IPS-15b (cell line): ENCODE measurements around the gene PRRC2B.

ENCODE experiments used
- H3K27me3 ChIP-seq: one replicate; pipeline ENCODE4 v1.6.1; 2013; ENCODE audit warnings: low read length; ENCODE audit not compliant: control insufficient read depth, insufficient read depth
- H3K36me3 ChIP-seq: one replicate; pipeline ENCODE4 v1.6.1; 2013; ENCODE audit warnings: low read length; ENCODE audit not compliant: control insufficient read depth, insufficient read depth
- H3K4me1 ChIP-seq: one replicate; pipeline ENCODE4 v1.6.1; 2013; ENCODE audit warnings: mild to moderate bottlenecking, low read length; ENCODE audit not compliant: control insufficient read depth, insufficient read depth
- H3K4me3 ChIP-seq: one replicate; pipeline ENCODE4 v1.5.1; 2013; ENCODE audit warnings: low read depth, low read length
- H3K9ac ChIP-seq: one replicate; pipeline ENCODE4 v1.6.1; 2013; ENCODE audit warnings: low read depth, mild to moderate bottlenecking, low read length
- H3K9me3 ChIP-seq: one replicate; pipeline ENCODE4 v1.6.1; 2013; ENCODE audit warnings: mild to moderate bottlenecking, low read length; ENCODE audit not compliant: control insufficient read depth, insufficient read depth

PRRC2B gene

DNA sequence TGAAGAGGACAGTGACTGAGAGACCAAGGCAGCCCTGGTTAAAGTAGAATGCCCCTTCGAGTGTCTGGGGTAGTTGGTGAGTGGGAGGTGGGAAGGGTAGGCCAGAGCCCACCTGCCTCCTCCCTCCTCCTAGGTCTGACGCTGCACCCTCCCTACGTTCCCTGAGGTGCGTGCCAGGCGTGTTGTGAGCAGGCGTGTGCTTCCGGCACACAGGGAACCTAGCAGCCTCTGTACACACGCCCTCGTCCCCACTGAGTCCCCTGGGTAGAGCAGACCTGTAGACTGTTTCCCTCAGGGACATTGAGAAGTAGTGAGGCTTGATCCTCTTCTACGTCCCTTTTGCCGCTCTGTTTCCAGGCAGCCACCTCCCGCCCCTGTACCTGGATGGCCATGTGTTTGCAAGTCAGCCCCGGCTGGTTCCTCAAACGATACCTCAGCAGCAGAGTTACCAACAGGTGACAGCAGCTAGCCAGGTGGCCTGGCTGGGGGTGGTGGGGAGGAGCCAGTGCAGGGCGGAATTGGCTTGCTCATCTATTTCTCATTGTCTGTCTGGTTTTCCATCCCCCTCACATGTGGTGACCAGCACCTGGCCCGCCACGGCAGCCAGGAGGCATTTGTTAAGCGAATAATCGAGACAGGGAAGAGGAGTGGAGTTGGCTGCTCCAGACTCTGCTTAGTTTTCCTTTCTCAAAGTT lies 92.0 kb downstream of the PRRC2B start:
- Histone ChIP-seq H3K4me3 (no peak overlapping the region), H3K9ac (no peak overlapping the region), H3K36me3 (peaks cover 95% of the 10 kb centered on the region)

GRCh38 chr9:131487001-131487400 lies 93.1 kb downstream of the PRRC2B start:
- Histone ChIP-seq H3K9ac (no peak overlapping the region), H3K36me3 (peaks cover 98% of the 10 kb centered on the region), H3K4me1 (no peaks in the 10 kb centered on the region)

More for the DNA sequence above, 92.0 kb downstream of the PRRC2B start:
- H3K9me3 ChIP-seq: no peaks in the 10 kb centered on the region
- H3K4me1 ChIP-seq: no peaks in the 10 kb centered on the region
- no peaks in the 10 kb centered on the region for H3K27me3 ChIP-seq

DNA sequence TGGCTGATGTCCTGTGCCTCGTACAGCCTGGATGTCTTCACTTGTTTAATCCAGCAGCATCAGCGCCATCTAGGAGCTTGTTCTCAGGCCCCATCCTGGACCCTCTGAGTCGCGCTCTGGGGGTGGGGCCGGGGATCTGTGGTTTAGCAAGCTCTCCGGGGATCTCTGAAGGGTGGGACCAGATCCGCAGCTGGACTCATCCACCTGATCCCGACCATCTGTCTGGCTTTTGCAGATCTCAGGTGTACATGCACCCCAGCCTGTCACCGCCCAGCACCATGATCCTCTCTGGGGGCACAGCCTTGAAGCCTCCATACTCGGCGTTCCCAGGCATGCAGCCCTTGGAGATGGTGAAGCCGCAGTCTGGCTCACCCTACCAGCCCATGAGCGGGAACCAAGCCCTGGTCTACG lies 93.7 kb downstream of the PRRC2B start:
- Histone ChIP-seq H3K27me3 (no peaks in the 10 kb centered on the region), H3K9me3 (no peaks in the 10 kb centered on the region), H3K4me1 (no peaks in the 10 kb centered on the region), H3K4me3 (no peak overlapping the region), H3K36me3 (peaks cover 98% of the 10 kb centered on the region), H3K9ac (no peak overlapping the region)

More at GRCh38 chr9:131487001-131487400, 93.1 kb downstream of the PRRC2B start:
- no peak overlapping the region for H3K4me3 ChIP-seq
- no peaks in the 10 kb centered on the region for H3K9me3 ChIP-seq
- H3K27me3 ChIP-seq: no peaks in the 10 kb centered on the region

- no peaks in the 10 kb centered on the region for H3K4me1 ChIP-seq
- H3K27me3 ChIP-seq: no peaks in the 10 kb centered on the region
- H3K36me3 ChIP-seq: peaks cover 98% of the 10 kb centered on the region
- H3K9ac ChIP-seq: no peak overlapping the region
- H3K4me3 ChIP-seq: no peak overlapping the region
- no peaks in the 10 kb centered on the region for H3K9me3 ChIP-seq
These were observed 96.6 kb downstream of the PRRC2B start for GRCh38 chr9:131490514-131490913.

DNA sequence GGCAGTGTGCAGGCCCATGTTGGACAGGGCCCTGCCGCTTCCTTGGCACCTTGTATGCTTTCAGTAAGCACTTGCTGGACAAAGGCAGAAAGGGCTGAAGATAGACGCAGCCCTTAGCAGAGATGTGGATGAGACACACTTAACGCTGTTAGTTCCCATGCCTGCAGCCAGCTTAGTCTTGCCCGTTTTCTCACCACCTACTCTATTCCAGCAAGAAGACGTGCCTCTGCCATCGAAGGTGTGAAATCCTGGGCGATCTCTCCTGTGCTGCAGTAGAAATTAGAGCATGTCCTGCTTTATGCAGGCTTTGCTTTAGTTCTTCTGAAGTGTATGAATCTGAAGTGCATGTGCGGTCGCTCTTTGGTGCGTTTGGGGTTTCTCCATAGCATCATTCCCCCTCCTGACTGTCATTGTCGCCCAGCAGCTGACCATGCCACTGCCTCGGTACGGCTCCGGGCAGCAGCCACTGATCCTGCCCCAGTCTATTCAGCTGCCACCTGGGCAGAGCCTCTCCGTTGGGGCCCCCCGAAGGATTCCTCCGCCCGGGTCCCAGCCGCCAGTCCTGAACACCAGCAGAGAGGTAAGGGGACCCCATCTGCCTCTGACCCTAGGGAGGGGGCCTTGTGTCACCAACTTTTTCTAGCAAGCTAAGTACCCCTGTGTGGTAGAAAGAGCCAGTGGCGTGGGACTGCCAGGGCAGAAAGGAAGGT lies 97.3 kb downstream of the PRRC2B start:
- Histone ChIP-seq H3K9ac (no peak overlapping the region), H3K27me3 (no peaks in the 10 kb centered on the region), H3K9me3 (no peaks in the 10 kb centered on the region), H3K4me3 (no peak overlapping the region), H3K36me3 (peaks cover 97% of the 10 kb centered on the region), H3K4me1 (no peaks in the 10 kb centered on the region)

- H3K9ac ChIP-seq: no peak overlapping the region
- no peak overlapping the region for H3K4me3 ChIP-seq
- no peaks in the 10 kb centered on the region for H3K9me3 ChIP-seq
- no peaks in the 10 kb centered on the region for H3K27me3 ChIP-seq
- H3K36me3 ChIP-seq: peaks cover 97% of the 10 kb centered on the region
- H3K4me1 ChIP-seq: no peaks in the 10 kb centered on the region
These were observed 98.2 kb downstream of the PRRC2B start for GRCh38 chr9:131492070-131492469.

GRCh38 chr9:131494296-131494870 lies 100.5 kb downstream of the PRRC2B start:
- Histone ChIP-seq H3K27me3 (no peaks in the 10 kb centered on the region), H3K4me1 (no peaks in the 10 kb centered on the region), H3K9me3 (no peaks in the 10 kb centered on the region), H3K36me3 (peaks cover 96% of the 10 kb centered on the region), H3K9ac (no peak overlapping the region), H3K4me3 (no peak overlapping the region)

- H3K4me3 ChIP-seq: no peak overlapping the region
- H3K4me1 ChIP-seq: no peaks in the 10 kb centered on the region
- no peaks in the 10 kb centered on the region for H3K27me3 ChIP-seq
- no peaks in the 10 kb centered on the region for H3K9me3 ChIP-seq
- H3K9ac ChIP-seq: no peak overlapping the region
- H3K36me3 ChIP-seq: peaks cover 92% of the 10 kb centered on the region
These were observed 101.9 kb downstream of the PRRC2B start for GRCh38 chr9:131495785-131496184.

GRCh38 chr9:131496844-131497405 lies 103.0 kb downstream of the PRRC2B start:
- Histone ChIP-seq H3K4me3 (no peak overlapping the region), H3K9me3 (no peaks in the 10 kb centered on the region), H3K36me3 (peaks cover 80% of the 10 kb centered on the region), H3K27me3 (no peaks in the 10 kb centered on the region), H3K9ac (no peak overlapping the region), H3K4me1 (no peaks in the 10 kb centered on the region)

DNA sequence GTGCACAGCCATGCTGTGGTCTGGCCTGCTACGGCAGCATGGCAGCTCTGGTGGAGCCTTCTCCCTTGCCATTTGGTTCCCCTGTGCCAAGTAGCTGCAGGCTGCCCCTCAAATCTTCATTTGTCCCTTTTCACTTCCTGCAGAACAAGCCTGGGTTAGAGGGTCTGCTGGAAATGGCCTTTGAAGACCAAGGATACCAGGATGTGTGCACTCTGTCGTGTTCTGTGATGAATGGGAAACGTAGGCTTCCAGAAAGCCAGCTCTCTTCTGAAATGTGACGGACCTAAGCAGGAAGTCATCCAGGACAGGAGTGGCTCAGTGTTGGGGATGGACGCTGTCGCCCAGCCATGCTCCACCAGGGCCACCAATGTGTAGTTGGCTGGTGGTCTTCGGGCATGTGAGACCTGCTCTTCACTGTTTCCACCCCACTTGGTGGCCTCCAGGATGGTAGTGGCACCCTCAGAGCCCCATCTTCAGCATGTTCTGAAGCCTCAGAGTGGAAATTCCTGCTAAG lies 105.4 kb downstream of the PRRC2B start:
- Histone ChIP-seq H3K4me1 (no peaks in the 10 kb centered on the region), H3K9ac (no peak overlapping the region), H3K27me3 (no peaks in the 10 kb centered on the region), H3K4me3 (no peak overlapping the region), H3K9me3 (no peaks in the 10 kb centered on the region), H3K36me3 (peaks cover 59% of the 10 kb centered on the region)

DNA sequence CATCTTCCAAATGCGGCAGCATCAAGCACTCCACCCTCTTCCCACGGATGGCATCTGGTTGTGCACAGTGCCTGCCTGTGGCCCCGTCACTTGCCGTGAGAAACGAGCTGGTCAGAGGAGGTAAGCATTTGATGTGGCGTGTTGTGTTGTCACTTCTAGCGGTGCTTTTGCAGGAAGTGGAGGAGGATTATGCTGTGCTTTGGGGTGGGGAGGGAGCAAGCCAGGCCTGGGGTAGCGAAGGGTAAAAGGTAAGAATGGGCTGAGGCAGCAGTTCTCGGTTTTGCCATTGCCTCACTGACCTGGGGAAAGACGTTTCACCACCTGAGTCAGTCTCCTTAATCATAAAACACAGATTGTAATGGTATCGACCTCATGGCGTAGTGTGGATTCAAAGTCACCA lies 106.5 kb downstream of the PRRC2B start:
- Histone ChIP-seq H3K36me3 (peaks cover 49% of the 10 kb centered on the region), H3K9ac (peak overlapping the region; percentile 54), H3K4me3 (no peak overlapping the region)

More for the DNA sequence above, 106.5 kb downstream of the PRRC2B start:
- Histone ChIP-seq H3K4me1 (no peaks in the 10 kb centered on the region), H3K27me3 (no peaks in the 10 kb centered on the region), H3K9me3 (no peaks in the 10 kb centered on the region)
